CD14-positive monocyte (primary cell): ENCODE results near the gene FAP. TPM values are rescaled to one million over a fixed set of nuclear protein-coding genes. Genes with fewer than 3 reads are reported as not detected.

Experiments used
- DNase-seq, 3 donors: peaks; one replicate each; pipeline ENCODE4 v3.0.0-alpha.2; 2011 to 2022
- H2AFZ ChIP-seq: 2 replicates; pipeline ENCODE4 v1.6.0; 2012; ENCODE audit warnings: mild to moderate bottlenecking, low read depth, low read length, inconsistent platforms; ENCODE audit not compliant: insufficient read depth, poor library complexity, severe bottlenecking
- H3K27ac ChIP-seq, 2 donors: 1 replicate in 1 of 2; 2 replicates in 1 of 2; pipeline ENCODE4 v1.5.1; 2012 to 2013; ENCODE audit warnings: low read length in 2 of 2, control low read depth in 1 of 2, inconsistent platforms in 1 of 2, low read depth in 1 of 2, mild to moderate bottlenecking in 1 of 2
- H3K27me3 ChIP-seq, 2 donors: one replicate each; pipeline versions ENCODE4 v1.6.0 to v1.6.1; 2011 to 2013; ENCODE audit warnings: low read length in 2 of 2; ENCODE audit not compliant: control insufficient read depth in 2 of 2, insufficient read depth in 2 of 2
- H3K36me3 ChIP-seq, 2 donors: replicated peaks in 1 of 2; 1 replicate in 1 of 2; 2 replicates in 1 of 2; pipeline versions ENCODE4 v1.5.1 to v1.6.1; 2012 to 2013; ENCODE audit warnings: low read length in 2 of 2, control low read depth in 1 of 2, inconsistent platforms in 1 of 2, mild to moderate bottlenecking in 1 of 2; ENCODE audit not compliant: insufficient read depth in 2 of 2, control insufficient read depth in 1 of 2
- H3K4me1 ChIP-seq, 2 donors: 1 replicate in 1 of 2; 2 replicates in 1 of 2; pipeline versions ENCODE4 v1.5.1 to v1.6.1; 2012 to 2013; ENCODE audit warnings: low read length in 2 of 2, control low read depth in 1 of 2, inconsistent platforms in 1 of 2, mild to moderate bottlenecking in 1 of 2, moderate library complexity in 1 of 2; ENCODE audit not compliant: insufficient read depth in 2 of 2, control insufficient read depth in 1 of 2
- H3K4me2 ChIP-seq: replicated peaks from 2 replicates; pipeline ENCODE3; 2012; ENCODE audit warnings: low read length, moderate library complexity, mild to moderate bottlenecking; ENCODE audit not compliant: poor library complexity, severe bottlenecking; ENCODE audit errors: extremely low read depth
- H3K4me3 ChIP-seq, 3 experiments: fragments of 200-600 bp in 1 of 3; sonication (generic) in 1 of 3; replicated peaks in 1 of 3; 1 replicate in 2 of 3; 2 replicates in 1 of 3; pipeline ENCODE4 v1.5.1; 2011 to 2013; ENCODE audit warnings: low read length in 3 of 3, mild to moderate bottlenecking in 3 of 3, control low read depth in 2 of 3, low read depth in 2 of 3, inconsistent platforms in 1 of 3, moderate library complexity in 1 of 3
- H3K79me2 ChIP-seq: 2 replicates; pipeline ENCODE4 v1.6.0; 2012; ENCODE audit warnings: mild to moderate bottlenecking, control low read depth, inconsistent platforms, low read length, moderate library complexity; ENCODE audit not compliant: insufficient read depth
- H3K9ac ChIP-seq: 2 replicates; pipeline ENCODE4 v1.6.0; 2017; ENCODE audit warnings: low read length, mild to moderate bottlenecking; ENCODE audit not compliant: insufficient read depth, poor library complexity, severe bottlenecking
- H3K9me3 ChIP-seq, 2 donors: replicated peaks in 1 of 2; 1 replicate in 1 of 2; 2 replicates in 1 of 2; pipeline versions ENCODE4 v1.5.1 to v1.6.1; 2012 to 2013; ENCODE audit warnings: low read length in 2 of 2, control low read depth in 1 of 2; ENCODE audit not compliant: control insufficient read depth in 1 of 2, insufficient read depth in 1 of 2
- H4K20me1 ChIP-seq: 2 replicates; pipeline ENCODE4 v1.6.0; 2012; ENCODE audit warnings: mild to moderate bottlenecking, low read length, control low read depth, moderate library complexity; ENCODE audit not compliant: insufficient read depth
- H3K27ac Mint-ChIP-seq, 7 donors: one replicate each; pipeline ENCODE4 v1.8.0; 2020; ENCODE audit warnings: mild to moderate bottlenecking in 7 of 7, mixed read lengths in 7 of 7, moderate library complexity in 6 of 7, inconsistent platforms in 2 of 7
- H3K27me3 Mint-ChIP-seq, 3 donors: one replicate each; pipeline ENCODE4 v1.8.0; 2021 to 2022; ENCODE audit warnings: low read depth in 3 of 3, mild to moderate bottlenecking in 3 of 3, mixed read lengths in 3 of 3, moderate library complexity in 3 of 3, inconsistent platforms in 1 of 3
- H3K36me3 Mint-ChIP-seq, 2 donors: one replicate each; pipeline ENCODE4 v1.8.0; 2020; ENCODE audit warnings: mixed read lengths in 2 of 2, inconsistent platforms in 1 of 2, mild to moderate bottlenecking in 1 of 2
- H3K4me1 Mint-ChIP-seq: one replicate; pipeline ENCODE4 v1.8.0; 2020; ENCODE audit warnings: mild to moderate bottlenecking, mixed read lengths
- H3K4me3 Mint-ChIP-seq, 2 donors: one replicate each; pipeline ENCODE4 v1.8.0; 2020; ENCODE audit warnings: mild to moderate bottlenecking in 2 of 2, mixed read lengths in 2 of 2, moderate library complexity in 1 of 2
- H3K9me3 Mint-ChIP-seq, 7 donors: one replicate each; pipeline ENCODE4 v1.8.0; 2020 to 2022; ENCODE audit warnings: mixed read lengths in 7 of 7, mild to moderate bottlenecking in 6 of 7, moderate library complexity in 6 of 7, inconsistent platforms in 2 of 7
- CTCF ChIP-seq: fragments of 200-600 bp; IDR thresholded peaks from one replicate; pipeline ENCODE4 v1.8.0; 2022; ENCODE audit warnings: antibody characterized with exemption, mild to moderate bottlenecking
- WGBS: methylation state at CpG from one replicate; pipeline ENCODE4 v1.1.5; 2013; ENCODE audit warnings: missing lambda C conversion rate; ENCODE audit not compliant: insufficient coverage; 5-methylcytosine and 5-hydroxymethylcytosine counted together
- intact Hi-C, 2 donors: fragments of 100-400 bp; cut with micrococcal nuclease; formaldehyde crosslinking; loops; one replicate each; pipeline versions ENCODE4 v1.15.0 to v1.15.1; 2023
- polyA plus RNA-seq, 3 donors: library from polyadenylated mRNA; depleted of rRNA in 1 of 3; unstranded in 2 of 3; stranded (reverse) in 1 of 3; fragments of 300-500 nt in 2 of 3; fragments of >200 nt in 1 of 3; fragmentation: Illumina TruSeq in 2 of 3; gene quantifications; 1 replicate in 2 of 3; 2 replicates in 1 of 3; pipeline ENCODE4 v1.2.3, GENCODE V29; 2012 to 2021

Gene FAP
- polyA plus RNA-seq, 3 donors = not detected

- Histone ChIP-seq H3K4me3 (no peak overlapping the region), H2AFZ (no peak overlapping the region), H3K9me3 (no peaks in the 10 kb centered on the region), H3K36me3 (no peaks in the 10 kb centered on the region), H3K79me2 (no peaks in the 10 kb centered on the region), H4K20me1 (no peaks in the 10 kb centered on the region), H3K27me3 (peaks cover 0 to 2% of the 10 kb centered on the region in 2 donors), H3K9ac (no peak overlapping the region), H3K27ac (no peak overlapping the region), H3K4me1 (no peaks in the 10 kb centered on the region), H3K4me2 (no peak overlapping the region)
- Mint-ChIP-seq H3K9me3 (no peaks in the 10 kb centered on the region), H3K4me3 (no peak overlapping the region), H3K4me1 (no peaks in the 10 kb centered on the region), H3K36me3 (no peaks in the 10 kb centered on the region), H3K27ac (no peak overlapping the region), H3K27me3 (peaks cover 0 to 1% (median 0%) of the 10 kb centered on the region in 3 donors)
- WGBS = no CpG with 5 or more reads among the region's 5 CpGs
- DNase-seq = no peak
- no peak for TF ChIP-seq CTCF
- intact Hi-C loops = no loop called here
These were observed 68.5 kb downstream of the FAP start for GRCh38 chr2:162174746-162175145.

DNA sequence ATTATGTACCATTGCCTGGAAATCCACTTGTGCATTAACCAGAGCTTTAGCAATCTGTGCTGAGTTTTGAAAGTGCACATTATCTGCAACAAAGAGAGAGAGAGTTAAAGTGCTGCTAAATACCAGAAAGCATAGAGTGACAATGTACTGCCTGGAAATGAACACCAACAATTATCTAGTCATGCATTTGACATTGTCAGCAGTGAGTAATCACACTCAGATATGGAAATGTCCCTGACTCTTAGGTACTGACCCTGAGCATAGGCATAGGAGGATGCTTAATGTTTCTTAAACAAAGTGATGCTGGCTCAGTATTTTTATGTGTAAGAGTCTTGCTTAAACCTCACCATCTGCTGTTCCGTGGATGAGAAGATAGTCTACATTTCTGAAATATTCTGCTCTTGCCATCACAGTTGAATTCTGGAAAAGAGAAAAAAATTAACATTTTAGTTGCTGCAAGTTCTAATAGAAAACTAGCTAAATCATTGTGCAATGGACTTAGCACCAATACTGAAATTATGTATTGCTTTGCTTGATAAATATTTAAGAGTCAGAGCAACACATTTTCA is 70.4 kb downstream of the FAP start:
- no peak overlapping the region for H3K4me3 ChIP-seq
- Mint-ChIP-seq H3K27ac (no peak overlapping the region), H3K36me3 (no peaks in the 10 kb centered on the region), H3K4me3 (no peak overlapping the region), H3K27me3 (peaks cover 0 to 1% (median 0%) of the 10 kb centered on the region in 3 donors), H3K9me3 (no peaks in the 10 kb centered on the region), H3K4me1 (no peaks in the 10 kb centered on the region)
- no peaks in the 10 kb centered on the region for H3K36me3 ChIP-seq
- H3K9ac ChIP-seq = no peak overlapping the region
- H3K4me1 ChIP-seq = no peaks in the 10 kb centered on the region
- intact Hi-C loops = no loop called here
- no peaks in the 10 kb centered on the region for H3K9me3 ChIP-seq
- peaks cover 0 to 2% of the 10 kb centered on the region in 2 donors for H3K27me3 ChIP-seq
- no peak overlapping the region for H3K4me2 ChIP-seq
- TF ChIP-seq CTCF = no peak
- H3K79me2 ChIP-seq = no peaks in the 10 kb centered on the region
- WGBS = no CpG with 5 or more reads among the region's 1 CpG
- DNase-seq = no peak
- H2AFZ ChIP-seq = no peak overlapping the region
- no peak overlapping the region for H3K27ac ChIP-seq
- no peaks in the 10 kb centered on the region for H4K20me1 ChIP-seq
